Stimulated activated CD8-positive, alpha-beta memory T cell treated with anti-CD3 and anti-CD28 coated beads, Interleukin-7, amount 100 ng/mL, for 4 hours (primary cell): ENCODE results near the gene CAMSAP1.

Experiments used
- DNase-seq, 2 donors: peaks; one replicate each; pipeline ENCODE4 v3.0.0-alpha.2; 2020; ENCODE audit warnings: low read depth in 2 of 2

Gene CAMSAP1

GRCh38 chr9:135835131-135835530 lies 72.2 kb downstream of the CAMSAP1 start:
- no peak for DNase-seq

GRCh38 chr9:135833864-135834263 lies 73.5 kb downstream of the CAMSAP1 start:
- no peak for DNase-seq

GRCh38 chr9:135830496-135830895 lies 76.8 kb downstream of the CAMSAP1 start:
- no peak for DNase-seq

GRCh38 chr9:135828656-135829055 lies 78.7 kb downstream of the CAMSAP1 start:
- DNase-seq = no peak

GRCh38 chr9:135827866-135828580 lies 79.3 kb downstream of the CAMSAP1 start:
- DNase-seq = no peak

GRCh38 chr9:135827301-135827700 lies 80.0 kb downstream of the CAMSAP1 start:
- DNase-seq = no peak

GRCh38 chr9:135826188-135826545 lies 81.2 kb downstream of the CAMSAP1 start:
- DNase-seq = no peak

GRCh38 chr9:135825435-135826187 lies 81.7 kb downstream of the CAMSAP1 start:
- no peak for DNase-seq

- no peak for DNase-seq
Measured at GRCh38 chr9:135823036-135823435, 84.3 kb downstream of the CAMSAP1 start.

GRCh38 chr9:135822374-135822755 lies 85.0 kb downstream of the CAMSAP1 start:
- DNase-seq = no peak

GRCh38 chr9:135821733-135822373 lies 85.5 kb downstream of the CAMSAP1 start:
- no peak for DNase-seq

- DNase-seq = no peak
Measured at GRCh38 chr9:135821116-135821515, 86.2 kb downstream of the CAMSAP1 start.

- no peak for DNase-seq
Measured at GRCh38 chr9:135820661-135821060, 86.7 kb downstream of the CAMSAP1 start.

GRCh38 chr9:135819905-135820304 lies 87.4 kb downstream of the CAMSAP1 start:
- DNase-seq = no peak

- no peak for DNase-seq
Measured at GRCh38 chr9:135818718-135819475, 88.4 kb downstream of the CAMSAP1 start.

- no peak for DNase-seq
Measured at GRCh38 chr9:135817951-135818717, 89.2 kb downstream of the CAMSAP1 start.

GRCh38 chr9:135816651-135816970 lies 90.7 kb downstream of the CAMSAP1 start:
- no peak for DNase-seq

- DNase-seq = no peak
Measured at GRCh38 chr9:135815830-135816650, 91.3 kb downstream of the CAMSAP1 start.

- DNase-seq = no peak
Measured at GRCh38 chr9:135815413-135815812, 91.9 kb downstream of the CAMSAP1 start.

- no peak for DNase-seq
Measured at GRCh38 chr9:135814421-135815095, 92.8 kb downstream of the CAMSAP1 start.
